Skeletal muscle tissue (tissue), 4 donors: ENCODE data around the gene HACL1. TPM values are rescaled to one million over a fixed set of nuclear protein-coding genes. Genes with fewer than 3 reads are reported as not detected.
"Not testable (repeated sequence)": the region's sequence is repeated elsewhere in the genome, so short reads cannot be mapped to it uniquely, and the experiment has no call there.

Experiments used
- H3K27ac ChIP-seq: one replicate; pipeline ENCODE4 v1.7.0; 2013; ENCODE audit warnings: mild to moderate bottlenecking, low read depth, low read length, inconsistent platforms
- H3K27me3 ChIP-seq, 3 donors: one replicate each; pipeline ENCODE4 v1.7.0; 2013; ENCODE audit warnings: low read length in 3 of 3; ENCODE audit not compliant: control insufficient read depth in 3 of 3, insufficient read depth in 3 of 3
- H3K36me3 ChIP-seq, 3 donors: one replicate each; pipeline ENCODE4 v1.7.0; 2013; ENCODE audit warnings: low read length in 3 of 3; ENCODE audit not compliant: control insufficient read depth in 3 of 3, insufficient read depth in 3 of 3
- H3K4me1 ChIP-seq, 3 donors: one replicate each; pipeline ENCODE4 v1.7.0; 2013; ENCODE audit warnings: low read length in 3 of 3, mild to moderate bottlenecking in 3 of 3; ENCODE audit not compliant: control insufficient read depth in 3 of 3, insufficient read depth in 3 of 3
- H3K4me3 ChIP-seq, 3 donors: one replicate each; pipeline ENCODE4 v1.7.0; 2013; ENCODE audit warnings: low read length in 3 of 3
- H3K9ac ChIP-seq, 3 donors: one replicate each; pipeline ENCODE4 v1.7.0; 2013; ENCODE audit warnings: low read length in 3 of 3, mild to moderate bottlenecking in 3 of 3, moderate library complexity in 2 of 3, low read depth in 1 of 3
- H3K9me3 ChIP-seq, 3 donors: one replicate each; pipeline ENCODE4 v1.7.0; 2013; ENCODE audit warnings: low read length in 3 of 3; ENCODE audit not compliant: control insufficient read depth in 3 of 3
- total RNA-seq: library from RNA; depleted of rRNA; stranded (reverse); fragments of >200 nt; gene quantifications from one replicate; pipeline ENCODE4 v1.2.3, GENCODE V29; 2014
- donor health status: Osteomylitis.

The HACL1 gene
- total RNA-seq, 1 donor from 2014 or later, result 16.7 TPM

GRCh38 chr3:15539066-15539465, 62.3 kb downstream of the HACL1 start:
- Histone ChIP-seq H3K4me3 (no peak overlapping the region), H3K4me1 (peaks cover 0 to 6% (median 4%) of the 10 kb centered on the region in 3 donors), H3K9me3 (no peaks in the 10 kb centered on the region), H3K9ac (no peak overlapping the region), H3K36me3 (no peaks in the 10 kb centered on the region), H3K27me3 (no peaks in the 10 kb centered on the region), H3K27ac (no peak overlapping the region)

- H3K27ac ChIP-seq, result no peak overlapping the region
- no peak overlapping the region for H3K9ac ChIP-seq
- no peaks in the 10 kb centered on the region for H3K9me3 ChIP-seq
- H3K4me1 ChIP-seq, result peaks cover 0 to 6% (median 4%) of the 10 kb centered on the region in 3 donors
- no peak overlapping the region for H3K4me3 ChIP-seq
- no peaks in the 10 kb centered on the region for H3K27me3 ChIP-seq
- no peaks in the 10 kb centered on the region for H3K36me3 ChIP-seq
Observed at GRCh38 chr3:15538345-15538744, 63.0 kb downstream of the HACL1 start.

GRCh38 chr3:15536856-15537255, 64.5 kb downstream of the HACL1 start:
- Histone ChIP-seq H3K4me1 (no peaks in the 10 kb centered on the region), H3K27me3 (no peaks in the 10 kb centered on the region), H3K4me3 (no peak overlapping the region), H3K9me3 (no peaks in the 10 kb centered on the region), H3K9ac (no peak overlapping the region), H3K27ac (no peak overlapping the region), H3K36me3 (no peaks in the 10 kb centered on the region)

- Histone ChIP-seq H3K36me3 (no peaks in the 10 kb centered on the region), H3K27ac (no peak overlapping the region)
Observed at GRCh38 chr3:15535732-15536131, 65.6 kb downstream of the HACL1 start.

DNA sequence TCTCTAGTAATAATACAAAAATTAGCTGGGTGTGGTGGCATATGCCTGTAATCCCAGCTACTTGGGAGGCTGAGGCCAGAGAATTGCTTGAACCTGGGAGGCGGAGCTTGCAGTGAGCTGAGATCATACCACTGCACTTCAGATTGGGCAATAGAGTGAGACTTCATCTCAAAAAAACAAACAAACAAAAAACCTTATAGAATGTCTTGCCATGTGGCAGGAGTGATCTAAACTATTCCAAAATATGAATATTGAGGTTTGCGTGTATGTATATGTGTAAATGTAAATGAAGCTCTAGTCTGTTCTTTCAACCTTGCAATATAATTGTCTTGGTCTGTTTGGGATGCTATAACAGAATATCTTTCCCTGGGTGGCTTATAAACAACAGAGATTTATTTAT, 68.8 kb downstream of the HACL1 start:
- H3K9ac ChIP-seq, H3K4me1 ChIP-seq: not testable (repeated sequence)

More at GRCh38 chr3:15535732-15536131, 65.6 kb downstream of the HACL1 start:
- Histone ChIP-seq H3K4me3 (no peak overlapping the region), H3K9ac (no peak overlapping the region), H3K9me3 (no peaks in the 10 kb centered on the region), H3K4me1 (no peaks in the 10 kb centered on the region), H3K27me3 (no peaks in the 10 kb centered on the region)

DNA sequence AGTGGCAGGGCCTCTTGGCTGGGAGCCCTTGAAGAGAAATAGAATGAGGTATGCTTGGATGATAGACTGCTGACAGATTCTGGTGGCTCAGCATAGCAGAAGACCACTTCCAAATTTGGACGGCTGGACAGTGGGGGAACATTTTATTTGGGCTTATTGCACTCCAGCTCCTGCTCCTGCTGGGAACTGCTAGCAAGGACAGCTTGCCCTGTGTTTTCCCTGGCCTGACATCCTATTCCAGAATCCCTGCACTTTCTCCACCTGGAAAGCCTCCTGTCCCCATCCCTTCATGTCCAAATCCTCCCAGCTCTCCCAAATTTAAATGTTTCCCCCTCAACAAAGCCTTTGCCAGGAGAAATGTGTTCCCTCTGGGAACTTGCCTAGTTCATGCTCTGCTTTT, 70.0 kb downstream of the HACL1 start:
- H3K4me1 ChIP-seq, result no peaks in the 10 kb centered on the region
- H3K27ac ChIP-seq, result no peak overlapping the region
- H3K36me3 ChIP-seq, result no peaks in the 10 kb centered on the region

More for the DNA sequence above, 68.8 kb downstream of the HACL1 start:
- not testable (repeated sequence) for H3K36me3 ChIP-seq, H3K9me3 ChIP-seq, H3K4me3 ChIP-seq, H3K27ac ChIP-seq, H3K27me3 ChIP-seq

DNA sequence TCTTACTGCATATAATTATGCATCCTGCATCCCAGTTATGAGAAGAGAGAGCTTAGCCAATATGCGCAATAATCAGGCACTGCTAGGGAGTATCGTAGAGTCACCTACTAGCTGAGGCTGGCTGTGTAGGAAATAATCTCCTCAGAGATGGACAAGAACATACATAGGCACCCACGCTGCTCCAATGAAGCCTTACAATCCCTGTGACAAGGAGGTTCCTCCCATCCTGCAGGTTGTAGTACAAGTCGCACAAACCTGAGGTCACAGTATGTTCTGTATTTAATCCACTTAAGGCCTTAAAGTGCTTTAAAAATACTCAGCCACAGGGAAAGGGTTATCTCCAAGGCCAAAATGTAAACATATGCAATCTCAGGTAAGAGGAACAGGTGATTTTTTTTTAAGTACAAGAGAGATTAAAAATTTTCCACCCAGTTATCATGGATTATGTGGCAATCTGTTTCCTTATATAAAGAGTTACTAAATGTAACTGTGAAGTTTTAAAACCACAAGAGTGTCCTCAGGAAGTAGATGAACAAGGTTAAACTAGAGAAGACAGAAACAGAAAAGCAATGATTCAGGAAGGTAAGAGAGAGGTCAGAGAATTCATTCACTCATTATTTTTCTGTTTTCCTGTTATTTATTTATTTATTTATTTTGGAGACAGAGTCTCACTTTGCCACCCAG, 72.4 kb downstream of the HACL1 start:
- Histone ChIP-seq H3K27ac (no peak overlapping the region), H3K36me3 (no peaks in the 10 kb centered on the region), H3K9me3 (no peaks in the 10 kb centered on the region)

More for the DNA sequence above, 70.0 kb downstream of the HACL1 start:
- Histone ChIP-seq H3K9me3 (no peaks in the 10 kb centered on the region), H3K9ac (no peak overlapping the region), H3K27me3 (no peaks in the 10 kb centered on the region), H3K4me3 (no peak overlapping the region)

GRCh38 chr3:15527031-15527459, 74.3 kb downstream of the HACL1 start:
- Histone ChIP-seq H3K9me3 (no peaks in the 10 kb centered on the region), H3K9ac (no peak overlapping the region), H3K36me3 (no peaks in the 10 kb centered on the region), H3K27me3 (no peaks in the 10 kb centered on the region), H3K4me1 (peaks cover 4 to 22% (median 20%) of the 10 kb centered on the region in 3 donors), H3K4me3 (no peak overlapping the region), H3K27ac (no peak overlapping the region)

More for the DNA sequence above, 72.4 kb downstream of the HACL1 start:
- Histone ChIP-seq H3K9ac (no peak overlapping the region), H3K4me3 (no peak overlapping the region), H3K4me1 (peaks cover 0 to 6% (median 4%) of the 10 kb centered on the region in 3 donors), H3K27me3 (no peaks in the 10 kb centered on the region)

DNA sequence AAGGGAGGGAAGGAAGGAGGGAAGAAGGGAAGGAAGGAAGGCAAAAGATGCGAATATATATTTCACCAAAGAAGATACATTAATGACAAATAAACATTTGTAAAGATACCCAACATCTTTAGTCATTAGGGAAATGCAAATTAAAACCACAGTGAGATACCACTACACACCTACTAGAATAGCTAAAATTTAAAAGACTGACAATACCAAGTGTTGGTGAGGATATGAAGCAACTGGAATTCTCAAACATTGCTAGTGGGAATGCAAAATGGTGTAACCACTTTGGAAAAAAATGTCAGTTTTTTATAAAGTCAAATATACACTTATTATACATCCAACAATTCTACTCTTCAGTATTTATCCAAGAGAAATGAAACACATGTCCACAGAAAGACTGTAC, 75.6 kb downstream of the HACL1 start:
- Histone ChIP-seq H3K36me3 (no peaks in the 10 kb centered on the region), H3K27ac (no peak overlapping the region), H3K4me1 (peaks cover 12 to 33% (median 26%) of the 10 kb centered on the region in 3 donors), H3K9me3 (no peaks in the 10 kb centered on the region), H3K9ac (no peak overlapping the region), H3K4me3 (no peak overlapping the region), H3K27me3 (no peaks in the 10 kb centered on the region)

GRCh38 chr3:15523660-15524417, 77.5 kb downstream of the HACL1 start:
- H3K36me3 ChIP-seq, result no peaks in the 10 kb centered on the region
- no peaks in the 10 kb centered on the region for H3K27me3 ChIP-seq
- H3K9me3 ChIP-seq, result no peaks in the 10 kb centered on the region
- peak overlapping the region; percentile 73 for H3K27ac ChIP-seq
- H3K9ac ChIP-seq, result peak overlapping the region in 2 of 3 donors; percentile 5 to 42
- no peak overlapping the region for H3K4me3 ChIP-seq
- peaks cover 17 to 48% (median 41%) of the 10 kb centered on the region in 3 donors for H3K4me1 ChIP-seq
